Stimulated activated CD4-positive, alpha-beta T cell treated with anti-CD3 and anti-CD28 coated beads, Interleukin-1b, Interleukin-23, amount 100 ng/mL, for 24 hours (primary cell): ENCODE measurements around the gene SCN9A.
"Not testable (repeated sequence)": the region's sequence is repeated elsewhere in the genome, so short reads cannot be mapped to it uniquely, and the experiment has no call there.

Experiments used
- DNase-seq, 4 experiments: peaks; one replicate each; pipeline ENCODE4 v3.0.0-alpha.2; 2020; ENCODE audit warnings: low read depth in 4 of 4, low spot score in 1 of 4

SCN9A gene

GRCh38 chr2:166375195-166375735 lies 479 bp downstream of the SCN9A start:
- no peak for DNase-seq

- DNase-seq, result no peak
Observed at GRCh38 chr2:166373951-166374350, 1.8 kb downstream of the SCN9A start.

GRCh38 chr2:166373539-166373938 lies 2.2 kb downstream of the SCN9A start:
- DNase-seq, result no peak

GRCh38 chr2:166373105-166373504 lies 2.6 kb downstream of the SCN9A start:
- DNase-seq, result no peak

- DNase-seq, result no peak
Observed at GRCh38 chr2:166372046-166372445, 3.7 kb downstream of the SCN9A start.

- DNase-seq, result no peak
Observed at GRCh38 chr2:166365803-166366420, 9.8 kb downstream of the SCN9A start.

GRCh38 chr2:166365239-166365638 lies 10.5 kb downstream of the SCN9A start:
- no peak for DNase-seq

GRCh38 chr2:166364476-166365161 lies 11.1 kb downstream of the SCN9A start:
- no peak for DNase-seq

- DNase-seq, result no peak
Observed at GRCh38 chr2:166361351-166362153, 14.2 kb downstream of the SCN9A start.

GRCh38 chr2:166360906-166361305 lies 14.8 kb downstream of the SCN9A start:
- DNase-seq, result no peak

GRCh38 chr2:166360426-166360825 lies 15.3 kb downstream of the SCN9A start:
- DNase-seq, result no peak

- not testable (repeated sequence) for DNase-seq
Observed at GRCh38 chr2:166357950-166358321, 17.8 kb downstream of the SCN9A start.

- DNase-seq, result no peak
Observed at GRCh38 chr2:166357068-166357949, 18.4 kb downstream of the SCN9A start.

- no peak for DNase-seq
Observed at GRCh38 chr2:166351319-166351718, 24.4 kb downstream of the SCN9A start.

- no peak for DNase-seq
Observed at GRCh38 chr2:166350525-166350924, 25.2 kb downstream of the SCN9A start.

GRCh38 chr2:166344286-166345113 lies 31.2 kb downstream of the SCN9A start:
- DNase-seq, result no peak

GRCh38 chr2:166343467-166343866 lies 32.3 kb downstream of the SCN9A start:
- DNase-seq, result no peak

- no peak for DNase-seq
Observed at GRCh38 chr2:166341426-166341825, 34.3 kb downstream of the SCN9A start.

GRCh38 chr2:166338831-166339339 lies 36.9 kb downstream of the SCN9A start:
- DNase-seq, result no peak

- DNase-seq, result no peak
Observed at GRCh38 chr2:166337932-166338331, 37.8 kb downstream of the SCN9A start.
